Neural progenitor cell (in vitro differentiated cells): ENCODE results near the gene CYP2D6.

ENCODE experiments used
- EZH2 ChIP-seq: fragments of 200-600 bp; sonication (generic); IDR thresholded peaks from 2 replicates; pipeline ENCODE4 v1.6.1; 2017; ENCODE audit warnings: antibody characterized with exemption, mild to moderate bottlenecking, moderate library complexity
- EZH2phosphoT487 ChIP-seq: fragments of 200-600 bp; sonication (generic); IDR thresholded peaks from 2 replicates; pipeline ENCODE4 v1.6.1; 2017; ENCODE audit warnings: antibody characterized with exemption
- TF ChIP-seq, protein P1 (sequence below): fragments of 200-600 bp; sonication (generic); IDR thresholded peaks from 2 replicates; pipeline ENCODE4 v1.5.1; 2017; ENCODE audit warnings: antibody characterized with exemption, mild to moderate bottlenecking

DNA sequence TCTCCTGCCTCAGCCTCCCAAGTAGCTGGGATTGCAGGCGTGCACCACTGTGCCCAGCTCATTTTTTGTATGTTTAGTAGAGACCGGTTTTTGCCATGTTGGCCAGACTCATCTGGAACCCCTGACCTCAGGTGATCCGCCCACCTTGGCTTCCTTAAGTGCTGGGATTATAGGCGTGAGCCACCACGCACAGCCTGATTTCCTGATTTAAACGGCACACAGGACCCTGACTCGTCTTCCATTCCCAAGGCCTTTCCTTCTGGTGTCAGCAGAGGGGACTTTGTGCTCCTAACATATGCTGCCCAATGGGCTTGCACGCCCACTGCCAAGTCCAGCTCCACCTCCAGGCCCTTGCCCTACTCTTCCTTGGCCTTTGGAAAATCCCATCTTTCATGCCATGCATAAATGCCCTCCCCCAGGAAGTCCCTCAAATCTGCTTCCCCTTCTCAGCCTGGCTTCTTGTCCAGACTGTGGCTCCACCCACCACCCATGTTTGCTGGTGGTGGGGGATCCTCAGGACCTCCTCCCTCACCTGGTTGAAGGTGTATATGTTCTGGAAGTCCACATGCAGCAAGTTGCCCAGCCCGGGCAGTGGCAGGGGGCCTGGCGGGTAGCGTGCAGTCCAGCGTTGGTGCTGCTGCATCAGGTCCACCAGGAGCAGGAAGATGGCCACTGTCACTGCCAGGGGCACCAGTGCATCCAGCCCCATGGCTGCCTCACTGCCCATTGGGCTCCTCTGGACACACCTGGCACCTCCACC is 23.9 kb upstream of the CYP2D6 start:
- TF ChIP-seq, protein P1, sequence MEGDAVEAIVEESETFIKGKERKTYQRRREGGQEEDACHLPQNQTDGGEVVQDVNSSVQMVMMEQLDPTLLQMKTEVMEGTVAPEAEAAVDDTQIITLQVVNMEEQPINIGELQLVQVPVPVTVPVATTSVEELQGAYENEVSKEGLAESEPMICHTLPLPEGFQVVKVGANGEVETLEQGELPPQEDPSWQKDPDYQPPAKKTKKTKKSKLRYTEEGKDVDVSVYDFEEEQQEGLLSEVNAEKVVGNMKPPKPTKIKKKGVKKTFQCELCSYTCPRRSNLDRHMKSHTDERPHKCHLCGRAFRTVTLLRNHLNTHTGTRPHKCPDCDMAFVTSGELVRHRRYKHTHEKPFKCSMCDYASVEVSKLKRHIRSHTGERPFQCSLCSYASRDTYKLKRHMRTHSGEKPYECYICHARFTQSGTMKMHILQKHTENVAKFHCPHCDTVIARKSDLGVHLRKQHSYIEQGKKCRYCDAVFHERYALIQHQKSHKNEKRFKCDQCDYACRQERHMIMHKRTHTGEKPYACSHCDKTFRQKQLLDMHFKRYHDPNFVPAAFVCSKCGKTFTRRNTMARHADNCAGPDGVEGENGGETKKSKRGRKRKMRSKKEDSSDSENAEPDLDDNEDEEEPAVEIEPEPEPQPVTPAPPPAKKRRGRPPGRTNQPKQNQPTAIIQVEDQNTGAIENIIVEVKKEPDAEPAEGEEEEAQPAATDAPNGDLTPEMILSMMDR: no peak
- TF ChIP-seq EZH2: no peak
- TF ChIP-seq EZH2phosphoT487: no peak
